Activated B cell treated with CpG ODN at 0.5 μM for 24 hours (primary cell): ENCODE measurements around the gene MYL6B. TPM values are rescaled to one million over a fixed set of nuclear protein-coding genes. Genes with fewer than 3 reads are reported as not detected.
A peak's percentile ranks its signal among the peaks of the same experiment; 100 is the strongest.

ENCODE experiments used
- ATAC-seq: fragments of 200-7000 bp; cut with Tn5 transposase; one replicate; pipeline ENCODE4 v1.10.0; 2021; ENCODE audit warnings: low read depth, mild to moderate bottlenecking, moderate library complexity
- CTCF ChIA-PET: fragments of 350-600 bp; sonication (Branson Sonifier 250); formaldehyde crosslinking; loops from one replicate; lab custom pipeline; 2021; ENCODE audit warnings: antibody characterized with exemption; lab: Charles Lee
- POLR2A ChIA-PET: fragments of 350-600 bp; sonication (Branson Sonifier 250); formaldehyde crosslinking; loops from one replicate; lab custom pipeline; 2021; ENCODE audit warnings: antibody characterized with exemption; lab: Charles Lee
- DNase-seq: peaks from one replicate; pipeline ENCODE4 v3.0.0; 2022
- H3K27ac Mint-ChIP-seq: one replicate; pipeline ENCODE4 v1.8.0; 2020; ENCODE audit warnings: mixed read lengths
- H3K27me3 Mint-ChIP-seq: one replicate; pipeline ENCODE4 v1.8.0; 2021; ENCODE audit warnings: mixed read lengths
- H3K36me3 Mint-ChIP-seq: one replicate; pipeline ENCODE4 v1.8.0; 2021; ENCODE audit warnings: low read depth, mixed read lengths
- H3K4me1 Mint-ChIP-seq: one replicate; pipeline ENCODE4 v1.8.0; 2021; ENCODE audit warnings: mixed read lengths
- H3K4me3 Mint-ChIP-seq: one replicate; pipeline ENCODE4 v1.8.0; 2020; ENCODE audit warnings: mild to moderate bottlenecking, mixed read lengths
- H3K9me3 Mint-ChIP-seq: one replicate; pipeline ENCODE4 v1.8.0; 2020; ENCODE audit warnings: mixed read lengths
- CTCF ChIP-seq: fragments of 200-600 bp; IDR thresholded peaks from one replicate; pipeline ENCODE4 v1.8.0; 2022; ENCODE audit warnings: antibody characterized with exemption, mild to moderate bottlenecking
- intact Hi-C: fragments of 100-400 bp; cut with micrococcal nuclease; formaldehyde crosslinking; loops from one replicate; pipeline ENCODE4 v1.15.1; 2024
- total RNA-seq: library from RNA; stranded (reverse); gene quantifications from 2 replicates; pipeline ENCODE4 v1.2.3, GENCODE V29; 2022

MYL6B gene
- total RNA-seq, 1 donor from 2014 or later: 25.2 TPM

GRCh38 chr12:56163533-56164344, 11.4 kb downstream of the MYL6B start:
- ChIA-PET POLR2A (interaction anchor here (0.7 to 3.5 kb wide), 7 partner anchors 12 to 107 kb away, joined by 3 to 21 read pairs (median 6); partner anchors contain the start of genes ESYT1, MYL6B and PA2G4), CTCF (interaction anchor here (0.8 to 2.3 kb wide), 2 partner anchors 26 to 43 kb away, joined by 3 to 10 read pairs; partner anchors contain the start of gene SMARCC2)
- peaks cover 87% of the 10 kb centered on the region for H3K36me3 Mint-ChIP-seq
- ATAC-seq (no peak), DNase-seq (no peak)
- H3K4me1 Mint-ChIP-seq: peaks cover 29% of the 10 kb centered on the region
- intact Hi-C loops: loop anchor here (2.0 kb wide), 1 partner anchor 15 kb away; no protein-coding TSS in a partner anchor
- peak overlapping the region; percentile 59 for H3K27ac Mint-ChIP-seq
- H3K4me3 Mint-ChIP-seq: no peak overlapping the region
- no peaks in the 10 kb centered on the region for H3K9me3 Mint-ChIP-seq
- no peaks in the 10 kb centered on the region for H3K27me3 Mint-ChIP-seq
- no peak for TF ChIP-seq CTCF

DNA sequence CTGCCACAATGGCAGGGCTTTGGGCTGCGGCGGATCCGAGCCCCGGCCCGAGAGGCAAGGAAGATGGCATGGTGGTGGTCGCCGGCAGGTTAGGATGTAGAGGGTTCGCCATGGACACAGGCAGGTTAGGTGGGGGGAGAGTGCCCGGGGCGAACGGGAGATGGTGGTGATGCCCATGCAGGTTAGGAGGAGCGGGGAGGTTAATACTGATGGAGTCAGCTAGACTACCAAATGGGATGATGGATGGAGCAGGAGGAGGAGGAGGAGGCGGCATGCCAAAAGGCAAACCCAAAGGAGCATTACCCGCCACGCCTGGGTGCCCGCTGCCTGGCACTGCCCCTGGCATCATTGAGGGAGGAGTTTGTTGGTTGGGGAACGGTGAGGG, 11.9 kb downstream of the MYL6B start:
- no peaks in the 10 kb centered on the region for H3K27me3 Mint-ChIP-seq
- ChIA-PET CTCF (no interaction called here), POLR2A (interaction anchor here (0.9 kb wide), 1 partner anchor 37 kb away, joined by 4 read pairs; the partner anchor contains the start of gene ESYT1)
- no peak for TF ChIP-seq CTCF
- no peak overlapping the region for H3K4me3 Mint-ChIP-seq
- H3K27ac Mint-ChIP-seq: no peak overlapping the region
- ATAC-seq: no peak
- H3K4me1 Mint-ChIP-seq: peaks cover 23% of the 10 kb centered on the region
- no peaks in the 10 kb centered on the region for H3K9me3 Mint-ChIP-seq
- no peak for DNase-seq
- intact Hi-C loops: no loop called here
- H3K36me3 Mint-ChIP-seq: peaks cover 87% of the 10 kb centered on the region

GRCh38 chr12:56165369-56165768, 13.0 kb downstream of the MYL6B start:
- Mint-ChIP-seq H3K4me3 (no peak overlapping the region), H3K27ac (no peak overlapping the region), H3K9me3 (no peaks in the 10 kb centered on the region), H3K4me1 (peaks cover 13% of the 10 kb centered on the region), H3K36me3 (peaks cover 87% of the 10 kb centered on the region), H3K27me3 (no peaks in the 10 kb centered on the region)
- ChIA-PET POLR2A (interaction anchor here (0.6 to 1.5 kb wide), 8 partner anchors 12 to 1273 kb away, joined by 3 to 6 read pairs (median 3); partner anchors contain the start of genes CNPY2, ESYT1, SMARCC2 and ZC3H10), CTCF (no interaction called here)
- intact Hi-C loops: no loop called here
- DNase-seq (no peak), ATAC-seq (no peak)
- TF ChIP-seq CTCF: no peak

DNA sequence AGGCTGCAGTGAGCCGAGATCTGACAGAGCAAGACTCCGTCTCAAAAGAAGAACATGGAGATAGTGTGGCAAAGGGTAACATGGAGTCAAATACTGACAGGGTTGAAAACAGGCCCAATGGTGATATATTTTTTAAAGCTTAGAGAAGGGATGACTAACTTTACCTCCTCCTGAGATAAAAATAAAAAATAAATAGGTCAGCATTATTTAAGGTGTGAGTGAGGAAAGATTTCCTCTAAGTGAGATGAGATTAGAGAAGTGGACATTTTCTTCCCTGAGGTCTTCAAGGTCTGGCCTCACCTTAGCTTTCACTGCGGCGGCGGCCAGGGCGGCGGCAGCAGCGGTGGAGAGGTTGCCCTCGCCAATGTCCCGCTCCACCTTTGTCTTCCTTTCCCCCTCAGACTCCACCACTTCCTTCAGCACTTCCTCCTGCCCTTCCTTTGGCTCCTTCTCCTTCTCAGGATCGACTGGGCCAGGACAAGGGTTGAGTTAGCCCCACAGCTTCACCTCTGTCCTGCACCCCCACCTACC, 16.9 kb downstream of the MYL6B start:
- intact Hi-C loops: no loop called here
- ChIA-PET CTCF (interaction anchor here (1.1 kb wide), 1 partner anchor 174 kb away, joined by 3 read pairs; no protein-coding TSS in a partner anchor), POLR2A (interaction anchor here (0.6 kb wide), 1 partner anchor 12 kb away, joined by 3 read pairs; no protein-coding TSS in a partner anchor)
- H3K27me3 Mint-ChIP-seq: no peaks in the 10 kb centered on the region
- DNase-seq (no peak), ATAC-seq (no peak)
- no peak overlapping the region for H3K4me3 Mint-ChIP-seq
- no peaks in the 10 kb centered on the region for H3K9me3 Mint-ChIP-seq
- no peak for TF ChIP-seq CTCF
- H3K4me1 Mint-ChIP-seq: no peaks in the 10 kb centered on the region
- peaks cover 86% of the 10 kb centered on the region for H3K36me3 Mint-ChIP-seq
- no peak overlapping the region for H3K27ac Mint-ChIP-seq

- H3K27me3 Mint-ChIP-seq: no peaks in the 10 kb centered on the region
- peaks cover 86% of the 10 kb centered on the region for H3K36me3 Mint-ChIP-seq
- no peak overlapping the region for H3K4me3 Mint-ChIP-seq
- DNase-seq (no peak), ATAC-seq (no peak)
- no peak for TF ChIP-seq CTCF
- CTCF ChIA-PET: no interaction called here
- no peaks in the 10 kb centered on the region for H3K9me3 Mint-ChIP-seq
- POLR2A ChIA-PET: no interaction called here
- H3K27ac Mint-ChIP-seq: no peak overlapping the region
- H3K4me1 Mint-ChIP-seq: no peaks in the 10 kb centered on the region
- intact Hi-C loops: no loop called here
Measured at GRCh38 chr12:56172839-56173238, 20.5 kb downstream of the MYL6B start.
